HG03060 (cell line): ENCODE data around the gene LGALS7B.

ENCODE experiments used
- ATAC-seq: cut with Tn5 transposase; IDR thresholded peaks from one replicate; pipeline ENCODE4 v1.9.1; 2021; ENCODE audit warnings: low read depth, moderate number of reproducible peaks; ENCODE audit not compliant: unreplicated experiment

LGALS7B gene

GRCh38 chr19:38839816-38840582, 51.0 kb downstream of the LGALS7B start:
- no peak for ATAC-seq

- no peak for ATAC-seq
Observed at GRCh38 chr19:38840583-38840968, 51.6 kb downstream of the LGALS7B start.
